ENCODE results near the gene TBL1XR1. TPM values are rescaled to one million over a fixed set of nuclear protein-coding genes. Genes with fewer than 3 reads are reported as not detected.

The TBL1XR1 gene
- total and polyA plus RNA-seq, 2 of the 8 experiments (the other 6 are each of a cell fraction or from before 2014, with no cell fraction given), result 28.1 to 147 TPM

- FAIRE-seq (no peak), DNase-seq (ENCODE audit: low read depth in 1 of 2, low spot score in 2 of 2) (no peak)
- H4K91ac ChIP-seq (replicated peaks; ENCODE audit: insufficient read length, low read length), result no peak overlapping the region
- H3K36me3 ChIP-seq (ENCODE audit: control insufficient read depth in 2 of 4, insufficient read depth in 4 of 4, low read length in 3 of 4), result peaks cover 0 to 5% (median 0%) of the 10 kb centered on the region in 4 experiments; a peak in 1 of 8 replicates
- no peak overlapping the region for H4K8ac ChIP-seq (ENCODE audit: extremely low read depth, insufficient read depth, low read length)
- no peak overlapping the region for H3K56ac ChIP-seq (replicated peaks; ENCODE audit: insufficient read length, low read depth, low read length)
- H3K23me2 ChIP-seq (ENCODE audit: low read depth, low read length), result no peaks in the 10 kb centered on the region
- no peak overlapping the region for H3K9ac ChIP-seq (replicated peaks in 1 of 4; ENCODE audit: extremely low read depth in 1 of 4, low read depth in 3 of 4, low read length in 3 of 4)
- no peak overlapping the region for H3K23ac ChIP-seq (ENCODE audit: insufficient read length)
- no peak overlapping the region for H2AFZ ChIP-seq (ENCODE audit: low read length)
- H2BK120ac ChIP-seq (replicated peaks; ENCODE audit: low read depth, low read length), result no peak overlapping the region
- H3K27me3 ChIP-seq (replicated peaks in 1 of 4; ENCODE audit: control insufficient read depth in 3 of 4, extremely low read depth in 1 of 4, insufficient read depth in 3 of 4, low read length in 3 of 4), result no peaks in the 10 kb centered on the region
- no peak overlapping the region for H3K18ac ChIP-seq (ENCODE audit: extremely low read depth, low read length)
- H3K79me2 ChIP-seq (ENCODE audit: control insufficient read depth in 1 of 2, insufficient read depth in 2 of 2, low read length in 2 of 2), result no peaks in the 10 kb centered on the region
- H3K4ac ChIP-seq (replicated peaks; ENCODE audit: insufficient read length, low read depth, low read length), result no peak overlapping the region
- H4K20me1 ChIP-seq (replicated peaks in 1 of 2; ENCODE audit: control insufficient read depth in 1 of 2, insufficient read depth in 2 of 2, low read length in 2 of 2), result no peaks in the 10 kb centered on the region
- no peak overlapping the region for H2BK5ac ChIP-seq (ENCODE audit: low read depth, low read length)
- H3K4me3 ChIP-seq (ENCODE audit: extremely low read depth in 1 of 4, insufficient read depth in 2 of 4, low read depth in 3 of 4, low read length in 4 of 4), result no peak overlapping the region
- H3K4me2 ChIP-seq (ENCODE audit: insufficient read depth in 1 of 2, low read depth in 2 of 2, low read length in 2 of 2), result no peak overlapping the region
- no peak overlapping the region for H2AK5ac ChIP-seq (ENCODE audit: low read depth, low read length)
- peaks cover 4 to 14% of the 10 kb centered on the region in 2 experiments; a peak in 3 of 4 replicates for H3K9me3 ChIP-seq (ENCODE audit: insufficient read depth in 2 of 2, low read depth in 1 of 2, low read length in 1 of 2)
- H4K5ac ChIP-seq (ENCODE audit: insufficient read length, low read depth, low read length), result no peak overlapping the region
- WGBS, 2 experiments (ENCODE audit: extremely low coverage in 1 of 2, insufficient coverage in 1 of 2, insufficient read length in 1 of 2, insufficient replicate concordance in 2 of 2, low coverage in 1 of 2, low lambda C conversion rate in 2 of 2, missing lambda C conversion rate in 1 of 2), result 92% methylated on average over 1 of the region's 1 CpG; no CpG with 5 or more reads in 1 of the 2 experiments
- H2BK12ac ChIP-seq (ENCODE audit: low read depth, low read length), result no peak overlapping the region
- H3K4me1 ChIP-seq (replicated peaks in 1 of 4; ENCODE audit: control insufficient read depth in 3 of 4, insufficient read depth in 4 of 4, low read length in 3 of 4), result no peaks in the 10 kb centered on the region
- POLR2A ChIA-PET (ENCODE audit: partially characterized antibody), result no interaction called here
- no peak overlapping the region for H3K14ac ChIP-seq (ENCODE audit: insufficient read length)
- no peaks in the 10 kb centered on the region for H3K79me1 ChIP-seq (ENCODE audit: low read depth, low read length)
- no peak overlapping the region for H2BK15ac ChIP-seq (ENCODE audit: low read length)
- CTCF ChIA-PET (ENCODE audit: partially characterized antibody), result no interaction called here
- H3K27ac ChIP-seq (ENCODE audit: low read depth, low read length), result no peak overlapping the region
- H2BK20ac ChIP-seq (ENCODE audit: low read length), result no peak overlapping the region
- TF ChIP-seq BRCA1 (IDR thresholded peaks at IDR 0.05; ENCODE audit: low read depth, low read length), result no peak
- no peak for TF ChIP-seq RAD21 (IDR thresholded peaks at IDR 0.05 in 1 of 2, conservative IDR thresholded peaks at IDR 0.05 in 1 of 2; ENCODE audit: low read depth in 2 of 2, low read length in 2 of 2)
- TF ChIP-seq POLR2A (IDR thresholded peaks at IDR 0.05; ENCODE audit: control extremely low read depth in 1 of 2, low read depth in 2 of 2, low read length in 2 of 2), result no peak
- no peak for TF ChIP-seq KDM4A (IDR thresholded peaks at IDR 0.05; ENCODE audit: low read depth, low read length, severe bottlenecking)
- TF ChIP-seq SP4 (IDR thresholded peaks at IDR 0.05; ENCODE audit: low read length), result no peak
- TF ChIP-seq EGR1 (IDR thresholded peaks at IDR 0.05; ENCODE audit: borderline replicate concordance, low read depth, low read length), result no peak
- no peak for TF ChIP-seq TCF12 (IDR thresholded peaks at IDR 0.05; ENCODE audit: low read depth, low read length)
- TF ChIP-seq NRF1 (IDR thresholded peaks at IDR 0.05; ENCODE audit: low read depth, low read length), result no peak
- TF ChIP-seq MAFK (IDR thresholded peaks at IDR 0.05; ENCODE audit: low read depth, low read length), result no peak
- TF ChIP-seq SRF (IDR thresholded peaks at IDR 0.05; ENCODE audit: low read depth, low read length), result no peak
- TF ChIP-seq GTF2F1 (IDR thresholded peaks at IDR 0.05; ENCODE audit: borderline replicate concordance, low read depth, low read length), result no peak
- TF ChIP-seq USF2 (IDR thresholded peaks at IDR 0.05; ENCODE audit: low read length), result no peak
- no peak for TF ChIP-seq ATF3 (IDR thresholded peaks at IDR 0.05; ENCODE audit: insufficient read depth, low read depth, low read length)
- TF ChIP-seq SUZ12 (IDR thresholded peaks at IDR 0.05; ENCODE audit: low read length), result no peak
Observed at GRCh38 chr3:177229791-177230190, 32.5 kb upstream of the TBL1XR1 start.

Data from H1 (cell line).